Heart left ventricle (tissue), 16 donors: ENCODE data around the gene KCNJ12. TPM values are rescaled to one million over a fixed set of nuclear protein-coding genes. Genes with fewer than 3 reads are reported as not detected.

Source experiments
- ATAC-seq, 4 donors: fragments of 200-7000 bp; cut with Tn5 transposase; one replicate each; pipeline ENCODE4 v1.9.1; 2020 to 2022; ENCODE audit warnings: moderate library complexity in 4 of 4, mild to moderate bottlenecking in 3 of 4, moderate number of reproducible peaks in 1 of 4
- DNase-seq, 5 donors: peaks; one replicate each; pipeline ENCODE4 v3.0.0-alpha.2; 2020
- H3K27ac ChIP-seq, 12 donors: fragments of 200-600 bp; sonication (generic) in 4 of 12; one replicate each; pipeline versions ENCODE4 v1.5.0 to v1.8.0; 2016 to 2022; ENCODE audit warnings: mild to moderate bottlenecking in 2 of 12
- H3K27me3 ChIP-seq, 9 donors: fragments of 200-600 bp; sonication (generic) in 2 of 9; one replicate each; pipeline versions ENCODE4 v1.5.1 to v1.8.0; 2016 to 2022; ENCODE audit warnings: mild to moderate bottlenecking in 3 of 9
- H3K36me3 ChIP-seq, 9 donors: fragments of 200-600 bp; sonication (generic) in 2 of 9; one replicate each; pipeline versions ENCODE4 v1.5.0 to v1.8.0; 2018 to 2022; ENCODE audit warnings: mild to moderate bottlenecking in 2 of 9
- H3K4me1 ChIP-seq, 12 donors: fragments of 200-600 bp; sonication (generic) in 4 of 12; one replicate each; pipeline versions ENCODE4 v1.5.0 to v1.8.0; 2016 to 2022; ENCODE audit warnings: mild to moderate bottlenecking in 3 of 12
- H3K4me3 ChIP-seq, 12 donors: fragments of 200-600 bp; sonication (generic) in 4 of 12; one replicate each; pipeline versions ENCODE4 v1.5.0 to v1.8.0; 2017 to 2022; ENCODE audit warnings: mild to moderate bottlenecking in 9 of 12, moderate library complexity in 4 of 12
- H3K9me3 ChIP-seq, 12 donors: fragments of 200-600 bp; sonication (generic) in 4 of 12; one replicate each; pipeline versions ENCODE4 v1.5.0 to v1.8.0; 2016 to 2022; ENCODE audit warnings: mild to moderate bottlenecking in 1 of 12
- POLR2A ChIP-seq, 2 donors: fragments of 450-650 bp; IDR thresholded peaks; one replicate each; pipeline ENCODE4 v1.6.1; 2017; ENCODE audit warnings: antibody characterized with exemption in 2 of 2, mild to moderate bottlenecking in 2 of 2, moderate library complexity in 2 of 2
- WGBS, 4 donors: extraction: QIAGEN DNeasy Blood & Tissue Kit in 2 of 4; methylation state at CpG; one replicate each; pipeline versions ENCODE4 v1.1.5 to v1.1.7; 2013 to 2018; 5-methylcytosine and 5-hydroxymethylcytosine counted together
- intact Hi-C, 10 donors: fragments of 100-400 bp; cut with DNase I; formaldehyde crosslinking; loops; one replicate each; pipeline versions ENCODE4 v1.11.1 to v1.14.2; 2022
- polyA plus RNA-seq, 2 donors: library from polyadenylated mRNA; stranded (reverse); fragments of 200-250 nt; gene quantifications; one replicate each; pipeline ENCODE4 v1.2.3, GENCODE V29; 2013
- total RNA-seq, 9 donors: library from RNA; depleted of rRNA in 2 of 9; stranded (reverse); fragments of >200 nt in 2 of 9; fragmentation: NEBNext Ultra II Directional in 3 of 9; extraction: Animal tissue kit (Norgen Biotek cat#: 25700) in 3 of 9; gene quantifications; one replicate each; pipeline versions ENCODE4 v1.1.0 to v1.2.4, GENCODE V29; 2016 to 2023
- TF ChIP-seq, protein P1 (sequence below), 12 donors: fragments of 200-600 bp; sonication (generic) in 4 of 12; IDR thresholded peaks; one replicate each; pipeline versions ENCODE4 v1.5.0 to v1.8.0; 2018 to 2022; ENCODE audit warnings: antibody characterized with exemption in 12 of 12, mild to moderate bottlenecking in 5 of 12
- donor health status: ischemic (EF 13 %, LVEDD 7.1; RV severe dilation, severe dysfunction).
- donor health status: healthy with polysubstance abuse.
- donor health status: DM: no; HTN: yes; CAD: no.
- donor health status: DM: no; HTN: no; CAD: no.
- donor health status: ischemic (EF 25% LVEDD 6.9; RV normal size, moderate dysfunction).
- donor health status: ischemic (EF 25% LVEDD 5.7; RV mildly dilated, moderate dysfunction).
- donor health status: healthy.
- donor health status: DM: yes; HTN: yes; CAD: no.
- donor health status: ischemic (EF 35%, LVEDD 5.7; RV mildly dilated, moderate dysfunction).
- donor health status: nonischemic (EF 11% LVEDD 7.7; RV severe dilation, severe dysfunction).
- donor health status: DM: yes; HTN: yes; CAD: no.
- donor health status: PGD.
- donor health status: ischemic (EF 29% LVEDD 5.4; RV normal size, mild dysfunction).
- donor health status: nonischemic (EF 23%, LVEDD 6.1; RV moderate dilation, normal function).

Gene KCNJ12
- total and polyA plus RNA-seq, 11 donors = 6.6 to 24.2 (median 9.0) TPM

DNA sequence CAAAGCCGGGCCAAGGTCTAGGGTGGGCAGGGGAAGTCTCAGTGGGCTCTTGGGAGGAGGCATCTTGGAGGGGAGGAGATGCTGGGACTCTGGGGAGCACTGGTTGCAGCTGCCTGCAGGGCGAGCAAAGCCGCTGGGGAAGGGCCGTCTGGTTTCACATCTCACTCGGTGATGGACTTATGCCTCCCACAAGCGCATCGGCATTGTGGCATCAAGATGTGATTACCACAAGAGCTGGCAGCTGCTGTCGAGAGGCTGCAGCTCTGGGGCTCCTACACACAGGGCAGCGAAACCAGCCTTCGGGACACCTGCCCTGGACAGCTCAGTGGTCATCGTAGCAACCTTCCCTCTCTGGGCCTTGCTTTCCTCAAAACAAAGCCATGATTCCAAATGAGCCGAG, 3.1 kb upstream of the KCNJ12 start:
- no peak for DNase-seq
- ATAC-seq = no peak
- Histone ChIP-seq H3K4me1 (peaks cover 3 to 66% (median 30%) of the 10 kb centered on the region in 12 donors), H3K36me3 (no peaks in the 10 kb centered on the region), H3K27me3 (peaks cover 0 to 24% (median 0%) of the 10 kb centered on the region in 9 donors), H3K27ac (no peak overlapping the region), H3K4me3 (no peak overlapping the region), H3K9me3 (no peaks in the 10 kb centered on the region)
- TF ChIP-seq, protein P1, sequence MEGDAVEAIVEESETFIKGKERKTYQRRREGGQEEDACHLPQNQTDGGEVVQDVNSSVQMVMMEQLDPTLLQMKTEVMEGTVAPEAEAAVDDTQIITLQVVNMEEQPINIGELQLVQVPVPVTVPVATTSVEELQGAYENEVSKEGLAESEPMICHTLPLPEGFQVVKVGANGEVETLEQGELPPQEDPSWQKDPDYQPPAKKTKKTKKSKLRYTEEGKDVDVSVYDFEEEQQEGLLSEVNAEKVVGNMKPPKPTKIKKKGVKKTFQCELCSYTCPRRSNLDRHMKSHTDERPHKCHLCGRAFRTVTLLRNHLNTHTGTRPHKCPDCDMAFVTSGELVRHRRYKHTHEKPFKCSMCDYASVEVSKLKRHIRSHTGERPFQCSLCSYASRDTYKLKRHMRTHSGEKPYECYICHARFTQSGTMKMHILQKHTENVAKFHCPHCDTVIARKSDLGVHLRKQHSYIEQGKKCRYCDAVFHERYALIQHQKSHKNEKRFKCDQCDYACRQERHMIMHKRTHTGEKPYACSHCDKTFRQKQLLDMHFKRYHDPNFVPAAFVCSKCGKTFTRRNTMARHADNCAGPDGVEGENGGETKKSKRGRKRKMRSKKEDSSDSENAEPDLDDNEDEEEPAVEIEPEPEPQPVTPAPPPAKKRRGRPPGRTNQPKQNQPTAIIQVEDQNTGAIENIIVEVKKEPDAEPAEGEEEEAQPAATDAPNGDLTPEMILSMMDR (IDR thresholded peaks at IDR 0.05) = no peak
- TF ChIP-seq POLR2A (IDR thresholded peaks at IDR 0.05) = no peak
- WGBS, 4 donors = 73 to 93% (median 81%) methylated on average over 7 to 12 of the region's 12 CpGs
- intact Hi-C loops = loop anchor here in 2 of 10 donors (2.0 to 10.0 kb wide), 2 partner anchors 52 to 58 kb away; no protein-coding TSS in a partner anchor

DNA sequence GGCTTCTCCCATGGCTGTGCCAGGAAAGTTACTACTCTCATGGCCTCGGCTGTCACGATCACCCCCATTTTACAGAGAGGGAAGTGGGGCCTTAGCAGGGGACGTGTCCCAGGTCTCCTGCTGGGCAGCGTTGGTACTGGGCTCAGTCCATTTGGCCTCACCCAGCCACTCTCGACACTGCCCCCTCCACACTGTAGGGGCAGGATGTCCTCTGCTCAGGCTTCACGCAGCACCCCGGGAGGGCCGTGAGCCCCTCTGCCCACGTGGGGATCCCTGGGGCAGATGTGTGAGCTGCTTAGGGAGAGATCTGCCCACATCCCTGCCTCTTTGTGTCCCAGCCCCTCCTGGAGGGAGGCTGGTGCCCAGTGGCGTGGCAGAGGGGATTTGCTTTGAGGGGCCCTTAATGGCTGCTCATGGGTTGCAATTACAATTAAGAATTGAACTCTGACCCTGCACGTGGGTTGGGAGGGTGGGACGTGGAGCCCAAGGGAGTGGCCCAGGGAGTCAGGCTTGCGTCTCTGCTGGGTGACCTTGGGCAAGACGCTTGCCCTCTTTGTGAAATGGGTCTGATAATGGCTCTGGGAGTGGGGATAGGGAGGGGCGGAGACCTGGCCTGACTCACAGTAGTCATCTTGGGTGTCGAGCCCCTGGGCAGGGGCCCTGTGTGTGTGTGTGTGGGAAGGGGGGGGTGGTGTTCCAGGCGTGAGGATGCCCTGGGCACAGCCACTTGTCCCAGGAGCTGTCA, 2.3 kb upstream of the KCNJ12 start:
- Histone ChIP-seq H3K36me3 (no peaks in the 10 kb centered on the region), H3K4me1 (peaks cover 3 to 74% (median 36%) of the 10 kb centered on the region in 12 donors), H3K4me3 (no peak overlapping the region), H3K27me3 (peaks cover 0 to 31% (median 0%) of the 10 kb centered on the region in 9 donors), H3K27ac (no peak overlapping the region), H3K9me3 (no peaks in the 10 kb centered on the region)
- 70 to 89% (median 81%) methylated on average over 12 to 17 of the region's 17 CpGs for WGBS, 4 donors
- ATAC-seq = no peak
- intact Hi-C loops = loop anchor here in 2 of 10 donors (2.0 to 10.0 kb wide), 2 partner anchors 53 to 59 kb away; no protein-coding TSS in a partner anchor
- no peak for DNase-seq
- TF ChIP-seq, protein P1 (IDR thresholded peaks at IDR 0.05) = no peak
- no peak for TF ChIP-seq POLR2A (IDR thresholded peaks at IDR 0.05)

DNA sequence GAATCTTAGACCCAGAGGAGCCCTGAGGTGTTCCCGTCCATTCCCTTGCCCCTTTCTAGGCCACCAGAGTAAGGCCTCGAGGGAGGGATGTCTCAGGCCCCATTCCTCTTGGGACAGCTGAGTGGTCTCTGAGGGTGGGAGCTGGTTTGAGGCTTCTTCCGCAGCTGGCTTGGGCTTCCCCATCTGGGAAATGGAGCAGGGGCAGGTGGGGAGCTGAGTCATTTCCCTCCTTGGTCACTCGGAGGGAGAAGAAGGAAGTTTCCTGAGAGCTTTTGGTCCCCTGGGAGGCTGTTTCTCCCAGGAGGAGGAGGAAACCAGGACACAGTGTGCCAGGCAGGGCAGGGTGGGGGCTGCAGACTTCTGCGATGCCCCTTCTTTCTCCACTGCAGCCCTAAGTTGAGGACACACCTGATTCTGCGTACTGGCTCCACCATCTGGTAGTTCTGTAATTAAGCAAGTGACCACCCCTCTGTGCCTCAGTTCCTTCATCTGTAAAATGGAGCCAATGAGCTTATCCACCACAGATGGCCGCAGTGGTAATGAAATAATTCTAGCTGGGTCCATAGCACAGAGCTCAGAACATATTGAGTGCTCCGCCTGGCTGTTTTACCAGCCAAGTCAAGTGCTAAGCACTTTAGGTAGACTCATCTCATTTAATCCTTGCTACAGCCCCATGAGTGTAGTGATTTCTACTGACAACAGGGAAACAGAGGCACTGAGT, 1.6 kb upstream of the KCNJ12 start:
- WGBS, 4 donors = 74 to 91% (median 82%) methylated on average over 4 to 8 of the region's 8 CpGs
- intact Hi-C loops = loop anchor here in 2 of 10 donors (5.0 to 10.0 kb wide), 3 partner anchors 52 to 73 kb away; no protein-coding TSS in a partner anchor
- Histone ChIP-seq H3K27ac (no peak overlapping the region), H3K4me1 (peaks cover 0 to 74% (median 39%) of the 10 kb centered on the region in 12 donors), H3K36me3 (no peaks in the 10 kb centered on the region), H3K4me3 (no peak overlapping the region), H3K27me3 (peaks cover 0 to 31% (median 0%) of the 10 kb centered on the region in 9 donors), H3K9me3 (no peaks in the 10 kb centered on the region)
- DNase-seq = no peak
- no peak for TF ChIP-seq POLR2A (IDR thresholded peaks at IDR 0.05)
- TF ChIP-seq, protein P1 (IDR thresholded peaks at IDR 0.05) = no peak
- ATAC-seq = no peak

DNA sequence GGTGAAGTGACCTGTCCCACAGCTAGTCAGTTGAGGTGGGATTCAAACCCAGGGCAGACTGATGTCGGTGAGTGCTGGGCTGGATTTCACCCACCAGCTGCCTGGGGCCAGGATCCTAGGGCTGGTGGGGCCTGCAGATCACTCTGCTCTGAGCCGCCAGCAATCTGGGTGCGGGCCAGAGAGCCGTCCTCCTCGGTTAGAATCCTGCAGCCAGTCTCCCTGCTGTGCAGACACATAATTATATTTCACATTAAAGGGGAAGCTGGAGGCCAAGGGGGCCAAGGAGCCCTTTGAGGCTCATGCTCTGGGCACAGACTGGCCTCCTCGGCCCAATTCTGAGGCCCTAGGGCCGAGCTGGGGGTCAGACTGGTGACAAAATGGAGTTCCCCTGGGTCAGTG, 996 bp upstream of the KCNJ12 start:
- H3K27me3 ChIP-seq = peaks cover 0 to 31% (median 0%) of the 10 kb centered on the region in 9 donors
- 67 to 82% (median 75%) methylated on average over 4 to 7 of the region's 7 CpGs for WGBS, 4 donors
- intact Hi-C loops = loop anchor here in 2 of 10 donors (5.0 to 10.0 kb wide), 3 partner anchors 53 to 72 kb away; no protein-coding TSS in a partner anchor
- TF ChIP-seq, protein P1 (IDR thresholded peaks at IDR 0.05) = no peak
- TF ChIP-seq POLR2A (IDR thresholded peaks at IDR 0.05) = no peak
- no peak overlapping the region for H3K27ac ChIP-seq
- no peak overlapping the region for H3K4me3 ChIP-seq
- ATAC-seq (no peak), DNase-seq (no peak)
- H3K4me1 ChIP-seq = peaks cover 0 to 74% (median 40%) of the 10 kb centered on the region in 12 donors
- H3K36me3 ChIP-seq = no peaks in the 10 kb centered on the region
- H3K9me3 ChIP-seq = no peaks in the 10 kb centered on the region
